D721Med (cell line): ENCODE data around the gene OTOS.

Experiments used
- DNase-seq: peaks from one replicate; pipeline ENCODE4 v3.0.0; 2011; ENCODE audit warnings: low spot score; ENCODE audit not compliant: insufficient read length
- FAIRE-seq: peaks from 2 replicates; lab custom pipeline; 2011; peaks lifted over from hg19 to GRCh38; lab: Jason Lieb, UNC
- CTCF ChIP-seq: IDR thresholded peaks from 2 replicates; pipeline ENCODE4 v1.5.1; 2012; ENCODE audit warnings: mild to moderate bottlenecking, control low read depth; ENCODE audit not compliant: insufficient read depth; ENCODE audit errors: missing control alignments

Gene OTOS

GRCh38 chr2:240151477-240152031, 11.1 kb upstream of the OTOS start:
- TF ChIP-seq CTCF = no peak
- DNase-seq = no peak
- FAIRE-seq = no peak

GRCh38 chr2:240149943-240150784, 9.7 kb upstream of the OTOS start:
- TF ChIP-seq CTCF = peak; percentile 62
- FAIRE-seq (no peak), DNase-seq (peak; percentile 89)

- TF ChIP-seq CTCF = no peak
- DNase-seq = no peak
- no peak for FAIRE-seq
These were observed 7.6 kb upstream of the OTOS start for GRCh38 chr2:240147911-240148587.

GRCh38 chr2:240147382-240147781, 6.9 kb upstream of the OTOS start:
- DNase-seq = no peak
- FAIRE-seq = no peak
- no peak for TF ChIP-seq CTCF

GRCh38 chr2:240146627-240147278, 6.3 kb upstream of the OTOS start:
- FAIRE-seq (no peak), DNase-seq (no peak)
- no peak for TF ChIP-seq CTCF

GRCh38 chr2:240146141-240146561, 5.7 kb upstream of the OTOS start:
- FAIRE-seq (no peak), DNase-seq (no peak)
- TF ChIP-seq CTCF = no peak
